ENCODE data around the gene ASB15.

DNA sequence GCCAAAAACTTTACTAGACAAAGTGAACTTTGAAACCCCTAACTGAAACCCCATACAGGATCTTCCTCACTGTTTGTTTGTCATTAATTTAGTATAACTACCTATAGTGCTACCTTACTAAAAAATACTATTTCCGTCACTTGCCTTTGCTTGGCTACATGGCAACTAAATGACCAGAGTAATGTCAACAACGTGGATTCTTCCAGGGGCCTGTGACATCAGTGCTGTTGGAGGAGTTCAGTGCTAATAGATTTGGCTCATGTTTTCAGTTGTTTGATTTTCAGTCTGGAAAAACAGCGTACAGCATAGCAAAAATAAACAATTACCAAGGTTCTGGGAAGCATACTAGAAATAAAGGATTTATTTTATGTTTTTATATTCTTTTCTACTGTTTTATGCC, 3.0 kb upstream of the ASB15 start:
- TF ChIP-seq CTCF (conservative IDR thresholded peaks at IDR 0.05 in 1 of 2, IDR thresholded peaks at IDR 0.05 in 1 of 2; ENCODE audit: extremely low read depth in 1 of 2, insufficient read depth in 1 of 2, low read depth in 1 of 2, low read length in 2 of 2), result no peak
- TF ChIP-seq EZH2 (IDR thresholded peaks at IDR 0.05; ENCODE audit: borderline replicate concordance, low read length), result no peak
